Non-pigmented ciliary epithelial cell (primary cell): Measurements from ENCODE around the gene FAM193A.
"Not testable (repeated sequence)": the region's sequence is repeated elsewhere in the genome, so short reads cannot be mapped to it uniquely, and the experiment has no call there.

Experiments used
- DNase-seq: peaks from one replicate; pipeline ENCODE4 v3.0.0-alpha.2; 2010; ENCODE audit warnings: low read depth

Gene FAM193A

GRCh38 chr4:2514944-2515343, 21.5 kb upstream of the FAM193A start:
- DNase-seq: not testable (repeated sequence)

- DNase-seq: no peak
Measured at GRCh38 chr4:2515830-2516550, 20.5 kb upstream of the FAM193A start.

GRCh38 chr4:2516635-2517034, 19.8 kb upstream of the FAM193A start:
- no peak for DNase-seq

DNA sequence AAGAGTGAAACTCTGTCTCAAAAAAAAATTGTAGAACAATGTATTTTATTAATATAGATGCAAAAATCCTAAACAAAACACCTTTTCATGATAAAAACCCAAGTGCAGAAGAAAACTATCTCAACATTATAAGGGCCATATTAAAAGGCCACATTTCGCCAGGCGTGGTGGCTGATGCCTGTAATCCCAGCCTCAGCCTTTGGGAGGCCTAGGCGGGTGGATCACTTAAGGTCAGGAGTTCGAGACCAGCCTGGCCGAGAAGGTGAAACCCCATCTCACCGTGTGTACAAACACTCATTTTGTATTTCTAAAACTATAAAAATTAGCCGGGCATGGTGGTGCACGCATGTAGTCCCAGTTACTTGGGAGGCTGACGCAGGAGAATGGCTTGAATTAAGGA, 9.9 kb upstream of the FAM193A start:
- DNase-seq: no peak

GRCh38 chr4:2534904-2535375, 1.5 kb upstream of the FAM193A start:
- DNase-seq: no peak

- no peak for DNase-seq
Measured at GRCh38 chr4:2535376-2536192, 863 bp upstream of the FAM193A start.

- DNase-seq: no peak
Measured at GRCh38 chr4:2537011-2537830, 774 bp downstream of the FAM193A start.

- DNase-seq: not testable (repeated sequence)
Measured at GRCh38 chr4:2543580-2544191, 7.2 kb downstream of the FAM193A start.

- DNase-seq: no peak
Measured at GRCh38 chr4:2545321-2546013, 9.0 kb downstream of the FAM193A start.

DNA sequence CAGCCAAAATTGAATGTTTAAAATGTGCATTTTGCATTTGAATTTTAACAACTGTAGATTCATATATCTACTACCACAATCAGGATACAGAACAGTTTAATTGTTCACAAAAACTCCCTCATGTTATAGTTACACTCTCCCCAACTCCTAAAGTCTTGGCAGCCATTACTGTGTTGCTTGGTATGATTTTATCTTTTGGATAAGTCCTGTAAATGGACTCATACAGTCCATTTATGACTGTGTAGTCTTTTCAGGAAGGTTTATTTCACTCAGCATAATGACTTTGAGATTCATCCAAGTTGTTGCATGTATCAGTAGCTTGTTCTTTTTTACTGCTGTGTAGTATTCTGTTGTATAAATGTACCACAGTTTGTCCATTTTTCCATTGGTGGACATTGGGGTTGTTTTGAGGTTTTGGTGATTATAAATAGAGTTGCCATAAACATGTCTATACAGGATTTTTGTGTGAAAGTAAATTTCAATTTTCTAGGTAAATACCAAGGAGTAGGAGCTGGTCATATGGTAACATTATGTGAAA, 9.9 kb downstream of the FAM193A start:
- DNase-seq: no peak

- not testable (repeated sequence) for DNase-seq
Measured at GRCh38 chr4:2546961-2547691, 10.7 kb downstream of the FAM193A start.

DNA sequence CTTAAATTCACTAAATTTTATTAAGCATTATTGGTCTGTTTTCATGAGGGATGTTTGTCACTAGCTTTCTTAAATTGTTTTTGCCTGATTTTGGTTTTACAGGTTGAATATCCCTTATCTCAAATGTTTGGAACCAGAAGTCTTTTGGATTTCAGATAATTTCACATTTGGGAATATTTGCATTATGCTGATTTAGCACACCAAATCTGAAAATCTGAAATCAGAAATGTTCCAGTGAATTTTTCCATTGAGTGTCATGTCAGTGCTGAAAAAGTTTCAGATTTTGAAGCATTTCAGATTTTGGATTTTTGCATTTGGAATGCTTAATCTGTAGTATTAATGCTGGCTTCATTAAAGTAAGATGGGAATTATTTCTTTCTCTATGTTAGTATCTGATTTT, 14.7 kb downstream of the FAM193A start:
- DNase-seq: no peak

DNA sequence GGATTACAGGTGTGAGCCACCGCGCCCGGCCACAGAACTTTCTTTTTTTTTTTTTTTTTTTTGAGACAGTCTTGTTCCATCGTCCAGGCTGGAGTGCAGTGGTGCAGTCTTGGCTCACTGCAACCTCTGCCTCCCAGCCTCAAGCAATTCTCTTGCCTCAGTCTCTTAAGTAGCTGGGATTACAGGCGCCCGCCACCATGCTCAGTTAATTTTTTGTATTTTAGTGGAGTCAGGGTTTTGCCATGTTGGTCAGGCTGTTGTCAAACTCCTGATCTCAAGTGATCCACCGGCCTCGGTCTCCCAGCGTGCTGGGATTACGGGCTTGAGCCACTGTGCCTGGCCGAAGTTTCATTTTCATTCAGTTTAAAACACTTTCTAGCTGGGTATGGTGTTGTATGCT, 16.4 kb downstream of the FAM193A start:
- DNase-seq: no peak

DNA sequence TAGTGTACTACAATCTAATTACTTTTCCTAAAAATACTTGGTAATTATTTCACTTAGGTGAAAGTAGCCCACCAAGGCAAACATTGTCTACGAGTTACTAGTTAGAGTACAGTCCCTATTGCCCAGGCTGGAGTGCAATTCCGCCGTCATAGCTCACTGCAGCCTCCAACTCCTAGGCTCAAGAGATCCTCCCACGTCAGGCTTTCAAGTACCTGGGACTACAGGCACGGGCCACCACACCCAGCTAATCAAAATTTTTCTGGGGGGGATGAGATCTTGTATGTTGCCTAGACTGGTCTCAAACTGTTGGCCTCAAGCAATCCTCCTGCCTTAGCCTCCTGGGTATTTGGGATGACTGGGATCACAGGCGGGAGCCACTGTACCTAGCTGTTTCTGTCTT, 21.9 kb downstream of the FAM193A start:
- DNase-seq: no peak

GRCh38 chr4:2560167-2560566, 23.7 kb downstream of the FAM193A start:
- DNase-seq: no peak

DNA sequence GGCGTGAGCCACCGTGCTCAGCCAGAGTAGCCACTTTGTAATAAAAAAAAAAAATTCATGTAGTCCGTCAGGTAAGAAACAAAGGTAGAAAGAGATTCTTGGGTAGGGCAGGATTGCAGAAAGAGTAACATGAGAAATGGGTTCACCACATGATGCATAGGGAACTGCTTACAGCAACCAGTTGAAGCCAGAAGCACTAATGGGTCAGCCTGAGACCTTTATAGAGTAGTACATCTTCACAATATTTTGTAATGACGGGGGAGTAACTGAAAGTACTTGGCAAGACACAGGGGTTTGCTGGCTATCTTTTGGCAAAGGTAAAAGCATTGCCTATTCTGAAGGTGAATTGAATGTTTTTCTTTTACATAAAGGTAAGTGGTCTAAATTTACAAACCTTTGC, 29.1 kb downstream of the FAM193A start:
- no peak for DNase-seq

DNA sequence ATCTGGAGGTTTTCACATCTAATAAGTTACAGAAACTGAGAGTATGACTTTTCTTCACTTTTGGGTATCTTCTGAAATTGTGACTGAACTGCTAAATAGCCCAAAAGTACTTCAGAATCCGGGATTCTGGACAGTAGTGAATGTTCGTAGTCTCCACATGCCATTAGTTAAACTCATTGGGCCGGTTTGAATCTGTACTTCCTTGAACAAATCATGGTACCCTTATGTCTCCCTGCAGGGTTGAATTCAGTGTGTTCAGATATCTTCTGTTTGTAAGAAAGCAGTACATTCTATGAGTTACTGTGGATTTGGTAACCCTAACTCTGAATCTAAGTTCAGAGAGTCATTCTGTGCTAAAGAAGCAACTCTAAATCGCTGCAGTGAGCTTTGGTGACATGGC, 33.6 kb downstream of the FAM193A start:
- no peak for DNase-seq

DNA sequence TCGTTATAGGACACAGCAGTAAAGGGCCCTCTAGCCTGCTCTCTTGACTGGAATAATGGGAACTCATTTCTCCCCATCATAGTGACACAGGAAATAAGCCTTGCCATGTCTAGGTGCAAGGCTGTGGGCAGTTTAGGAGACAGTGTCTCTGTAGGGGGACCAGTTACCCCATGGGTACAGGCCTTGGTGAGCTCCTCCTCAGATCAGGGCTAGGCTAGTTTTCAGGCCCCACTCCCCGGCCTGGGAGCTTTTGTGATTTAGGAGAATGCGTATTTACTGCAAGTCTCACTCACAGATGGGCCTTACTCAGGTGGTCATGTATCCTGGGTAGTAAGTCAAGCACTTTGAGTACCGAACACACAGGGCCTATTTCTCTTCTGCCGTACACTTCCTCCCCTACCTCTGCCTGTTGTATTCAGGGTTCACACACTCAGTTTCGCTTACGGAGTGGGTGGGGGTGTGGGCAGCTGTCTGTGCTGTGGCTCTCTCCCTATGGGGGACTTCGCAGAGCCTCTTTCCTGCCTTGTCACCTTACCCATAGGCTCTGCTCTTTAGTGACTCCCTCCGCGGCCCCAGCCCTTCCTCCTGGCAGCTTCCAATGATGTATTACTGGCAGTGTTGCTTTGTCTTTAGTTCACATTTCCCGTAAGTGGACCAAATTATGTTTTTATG, 34.2 kb downstream of the FAM193A start:
- no peak for DNase-seq

GRCh38 chr4:2572076-2572475, 35.6 kb downstream of the FAM193A start:
- no peak for DNase-seq

DNA sequence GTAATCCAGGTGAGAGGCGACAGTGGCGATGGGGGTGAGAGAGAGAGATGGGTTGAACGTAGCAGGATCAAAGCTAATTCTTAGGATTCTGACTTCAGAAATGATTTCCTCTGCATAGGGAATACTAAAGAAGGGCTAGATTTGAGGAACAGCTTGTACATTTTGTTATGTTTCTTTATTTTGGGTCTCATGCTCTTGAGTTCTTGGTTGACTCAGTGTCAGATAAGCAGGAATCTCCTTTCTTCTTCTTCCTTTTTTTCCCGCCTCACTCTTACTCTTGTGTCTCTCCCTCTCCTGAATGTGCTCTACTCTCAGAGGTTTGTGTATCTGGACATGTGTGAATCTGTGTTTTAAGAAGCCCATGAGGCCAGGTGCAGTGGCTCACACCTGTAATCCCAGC, 36.4 kb downstream of the FAM193A start:
- no peak for DNase-seq
